PC-9 (cell line): ENCODE results near the gene ANKRD44. TPM values are rescaled to one million over a fixed set of nuclear protein-coding genes. Genes with fewer than 3 reads are reported as not detected.
A peak's percentile ranks its signal among the peaks of the same experiment; 100 is the strongest.

ENCODE experiments used
- BruUV-seq: library from RNA; stranded (reverse); fragments of 400-500 nt; replicated peaks from 2 replicates; lab custom pipeline; 2021; lab: Mats Ljungman, UMichigan
- CTCF ChIA-PET: fragments of 300-600 bp; sonication (Branson Sonifier 250); formaldehyde crosslinking; loops from one replicate; lab custom pipeline; 2022; ENCODE audit warnings: antibody characterized with exemption; lab: Charles Lee
- POLR2A ChIA-PET: fragments of 300-600 bp; sonication (Branson Sonifier 250); formaldehyde crosslinking; loops from one replicate; lab custom pipeline; 2022; ENCODE audit warnings: antibody characterized with exemption; ENCODE audit not compliant: unreplicated experiment; lab: Charles Lee
- DNase-seq, 2 experiments: peaks; one replicate each; pipeline versions ENCODE4 v3.0.0 to v3.0.0-alpha.2; 2015 to 2022; ENCODE audit warnings: mixed read lengths in 1 of 2
- H2AFZ ChIP-seq: fragments of 200-600 bp; sonication (generic); 2 replicates; pipeline ENCODE4 v1.8.1; 2017; ENCODE audit warnings: antibody characterized with exemption
- H3F3A ChIP-seq: fragments of 200-600 bp; sonication (generic); 2 replicates; pipeline ENCODE4 v1.8.1; 2017; ENCODE audit warnings: antibody characterized with exemption, mild to moderate bottlenecking, low read depth; ENCODE audit not compliant: insufficient read depth
- H3K27ac ChIP-seq: fragments of 200-600 bp; sonication (generic); 2 replicates; pipeline ENCODE4 v1.6.1; 2016; ENCODE audit warnings: mixed run types
- H3K27me3 ChIP-seq: fragments of 200-600 bp; sonication (generic); 2 replicates; pipeline ENCODE4 v1.6.1; 2016; ENCODE audit warnings: low read depth, mixed run types; ENCODE audit not compliant: insufficient read depth
- H3K36me3 ChIP-seq: fragments of 200-600 bp; sonication (generic); 2 replicates; pipeline ENCODE4 v1.6.1; 2016; ENCODE audit warnings: low read depth, mixed run types
- H3K4me1 ChIP-seq: fragments of 200-600 bp; sonication (generic); replicated peaks from 2 replicates; pipeline ENCODE4 v1.6.1; 2016; ENCODE audit warnings: mixed run types; ENCODE audit not compliant: insufficient read depth
- H3K4me2 ChIP-seq: fragments of 200-600 bp; sonication (generic); 2 replicates; pipeline ENCODE4 v1.6.1; 2017; ENCODE audit warnings: mixed run types
- H3K4me3 ChIP-seq: fragments of 200-600 bp; sonication (generic); 2 replicates; pipeline ENCODE4 v1.6.1; 2016; ENCODE audit warnings: mixed run types
- H3K79me2 ChIP-seq: fragments of 200-600 bp; sonication (generic); 2 replicates; pipeline ENCODE4 v1.6.1; 2017; ENCODE audit warnings: low read depth, mixed run types
- H3K9me2 ChIP-seq: fragments of 200-600 bp; sonication (generic); 2 replicates; pipeline ENCODE4 v1.8.1; 2017; ENCODE audit warnings: mild to moderate bottlenecking; ENCODE audit not compliant: insufficient read depth
- H3K9me3 ChIP-seq: fragments of 200-600 bp; sonication (generic); 2 replicates; pipeline ENCODE4 v1.8.1; 2016; ENCODE audit warnings: low read depth; ENCODE audit not compliant: insufficient read depth
- H4K20me1 ChIP-seq: fragments of 200-600 bp; sonication (generic); 2 replicates; pipeline ENCODE4 v1.8.1; 2017; ENCODE audit not compliant: insufficient read depth
- CTCF ChIP-seq: fragments of 200-600 bp; sonication (generic); conservative IDR thresholded peaks from 2 replicates; pipeline ENCODE4 v1.6.1; 2017; ENCODE audit warnings: mixed run types, antibody characterized with exemption, mild to moderate bottlenecking, moderate library complexity
- EZH2 ChIP-seq: fragments of 200-600 bp; sonication (generic); IDR thresholded peaks from 2 replicates; pipeline ENCODE4 v1.8.0; 2017; ENCODE audit warnings: antibody characterized with exemption, low read depth
- intact Hi-C: fragments of 100-400 bp; cut with micrococcal nuclease; formaldehyde crosslinking; loops from one replicate; pipeline ENCODE4 v1.10.0; 2022; ENCODE audit not compliant: unreplicated experiment
- total RNA-seq: library from RNA; stranded (reverse); gene quantifications from 2 replicates; pipeline ENCODE4 v1.2.3, GENCODE V29; 2021

Gene ANKRD44
- total RNA-seq, 1 experiment from 2014 or later: 3.4 TPM

- intact Hi-C loops: no loop called here
- peaks cover 16% of the 10 kb centered on the region for H3F3A ChIP-seq
- no TSS peak for BruUV-seq
- no peaks in the 10 kb centered on the region for H3K36me3 ChIP-seq
- DNase-seq: peak; percentile 9 to 74
- no peak overlapping the region for H3K4me3 ChIP-seq
- H3K4me1 ChIP-seq: peaks cover 27% of the 10 kb centered on the region
- POLR2A ChIA-PET: no interaction called here
- H3K9me3 ChIP-seq: no peaks in the 10 kb centered on the region
- H3K9me2 ChIP-seq: no peaks in the 10 kb centered on the region
- no peaks in the 10 kb centered on the region for H3K79me2 ChIP-seq
- TF ChIP-seq EZH2 (no peak), CTCF (no peak)
- CTCF ChIA-PET: interaction anchor here (0.6 kb wide), 1 partner anchor 252 kb away, joined by 3 read pairs; no protein-coding TSS in a partner anchor
- H2AFZ ChIP-seq: no peak overlapping the region
- H3K27ac ChIP-seq: peak overlapping the region; percentile 66
- H3K27me3 ChIP-seq: no peaks in the 10 kb centered on the region
- H4K20me1 ChIP-seq: no peaks in the 10 kb centered on the region
- H3K4me2 ChIP-seq: peak overlapping the region; percentile 54
These were observed 302.6 kb downstream of the ANKRD44 start for GRCh38 chr2:197007716-197008628.

GRCh38 chr2:197001921-197002320, 308.7 kb downstream of the ANKRD44 start:
- Histone ChIP-seq H3K79me2 (no peaks in the 10 kb centered on the region), H3K36me3 (no peaks in the 10 kb centered on the region), H3K9me3 (no peaks in the 10 kb centered on the region), H3K9me2 (no peaks in the 10 kb centered on the region), H3F3A (no peaks in the 10 kb centered on the region), H3K4me3 (no peak overlapping the region), H3K4me1 (peaks cover 4% of the 10 kb centered on the region; the same call in 1 of the 2 replicates), H3K27ac (no peak overlapping the region), H3K27me3 (no peaks in the 10 kb centered on the region), H3K4me2 (no peak overlapping the region), H2AFZ (no peak overlapping the region), H4K20me1 (no peaks in the 10 kb centered on the region)
- TF ChIP-seq CTCF (no peak), EZH2 (no peak)
- no peak for DNase-seq
- intact Hi-C loops: no loop called here
- POLR2A ChIA-PET: interaction anchor here (0.5 kb wide), 1 partner anchor 26 kb away, joined by 3 read pairs; no protein-coding TSS in a partner anchor
- CTCF ChIA-PET: no interaction called here
- BruUV-seq: no TSS peak

GRCh38 chr2:196995757-196996314, 314.7 kb downstream of the ANKRD44 start:
- Histone ChIP-seq H3K4me1 (peaks cover 10% of the 10 kb centered on the region), H3K27ac (no peak overlapping the region), H3K36me3 (no peaks in the 10 kb centered on the region), H3K4me2 (no peak overlapping the region), H3K79me2 (no peaks in the 10 kb centered on the region), H3K27me3 (no peaks in the 10 kb centered on the region), H2AFZ (no peak overlapping the region), H3K9me3 (no peaks in the 10 kb centered on the region), H4K20me1 (no peaks in the 10 kb centered on the region), H3F3A (no peaks in the 10 kb centered on the region), H3K4me3 (no peak overlapping the region), H3K9me2 (no peaks in the 10 kb centered on the region)
- TF ChIP-seq EZH2: no peak
- BruUV-seq: no TSS peak
- POLR2A ChIA-PET: no interaction called here
- no peak for DNase-seq
- CTCF ChIA-PET: interaction anchor here (0.6 kb wide), 1 partner anchor 594 kb away, joined by 3 read pairs; no protein-coding TSS in a partner anchor
- intact Hi-C loops: no loop called here
